HG03469 (cell line): ENCODE measurements around the gene ABI3BP.

Source experiments
- ATAC-seq: cut with Tn5 transposase; IDR thresholded peaks from one replicate; pipeline ENCODE4 v1.9.1; 2021; ENCODE audit warnings: mild to moderate bottlenecking, moderate library complexity, moderate number of reproducible peaks; ENCODE audit not compliant: unreplicated experiment

ABI3BP gene

GRCh38 chr3:100780071-100780622 is 213.1 kb downstream of the ABI3BP start:
- no peak for ATAC-seq

DNA sequence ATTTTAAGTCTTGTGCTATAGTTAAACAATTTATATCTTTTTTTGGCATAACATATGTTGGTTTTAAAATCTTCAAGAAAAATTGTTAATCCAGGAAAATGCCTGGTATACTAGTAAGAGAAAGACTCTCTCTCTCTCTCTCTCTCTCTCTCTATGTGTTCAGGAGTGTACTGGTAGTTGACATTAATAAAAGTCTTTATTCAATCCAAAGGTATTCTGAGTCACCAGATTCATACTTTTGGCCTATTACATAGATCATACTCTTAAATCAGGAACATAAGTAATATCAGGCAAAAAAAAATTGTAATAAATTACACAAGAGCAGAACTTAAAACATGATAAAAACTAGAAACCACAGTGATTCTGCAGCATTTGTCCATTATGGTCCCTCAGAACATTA is 213.7 kb downstream of the ABI3BP start:
- no peak for ATAC-seq

DNA sequence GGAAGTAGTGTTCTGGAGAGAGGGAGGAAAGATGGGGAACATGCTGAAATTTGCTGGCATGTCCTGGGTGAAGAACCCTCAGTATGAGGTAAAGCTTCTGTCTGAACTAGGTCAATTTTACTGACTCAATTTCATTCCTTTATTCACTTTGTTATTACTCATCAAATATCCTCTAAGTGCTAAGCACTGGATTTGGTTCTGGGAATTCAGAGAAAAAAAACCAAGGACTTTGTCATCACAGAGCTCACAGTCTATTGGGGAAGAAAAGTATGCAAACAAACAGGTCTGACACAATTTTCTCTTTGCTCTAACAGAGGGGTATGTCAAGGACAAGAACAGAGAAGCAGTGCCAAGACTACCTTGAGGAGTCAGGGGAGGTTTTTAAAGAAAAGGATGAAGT is 215.9 kb downstream of the ABI3BP start:
- ATAC-seq, result no peak

DNA sequence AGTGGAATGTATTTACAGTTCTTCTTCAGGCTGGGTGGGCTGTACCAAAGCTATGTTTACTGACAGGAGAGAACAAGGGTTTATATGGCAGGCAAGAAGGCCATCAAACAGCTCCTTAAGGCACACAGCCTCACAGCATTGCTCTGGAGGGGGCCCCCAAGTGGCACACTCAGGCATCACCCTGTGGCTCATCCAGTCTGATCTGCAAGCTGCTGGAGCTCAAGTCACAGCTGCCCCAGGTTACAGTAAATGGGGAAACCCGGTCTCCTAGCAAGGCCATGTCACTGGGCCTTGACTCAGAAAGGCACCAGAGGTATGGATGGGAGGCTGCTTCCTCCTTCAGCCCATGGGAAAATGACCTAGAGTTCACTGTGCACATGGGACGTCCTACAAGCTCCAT is 216.5 kb downstream of the ABI3BP start:
- no peak for ATAC-seq

DNA sequence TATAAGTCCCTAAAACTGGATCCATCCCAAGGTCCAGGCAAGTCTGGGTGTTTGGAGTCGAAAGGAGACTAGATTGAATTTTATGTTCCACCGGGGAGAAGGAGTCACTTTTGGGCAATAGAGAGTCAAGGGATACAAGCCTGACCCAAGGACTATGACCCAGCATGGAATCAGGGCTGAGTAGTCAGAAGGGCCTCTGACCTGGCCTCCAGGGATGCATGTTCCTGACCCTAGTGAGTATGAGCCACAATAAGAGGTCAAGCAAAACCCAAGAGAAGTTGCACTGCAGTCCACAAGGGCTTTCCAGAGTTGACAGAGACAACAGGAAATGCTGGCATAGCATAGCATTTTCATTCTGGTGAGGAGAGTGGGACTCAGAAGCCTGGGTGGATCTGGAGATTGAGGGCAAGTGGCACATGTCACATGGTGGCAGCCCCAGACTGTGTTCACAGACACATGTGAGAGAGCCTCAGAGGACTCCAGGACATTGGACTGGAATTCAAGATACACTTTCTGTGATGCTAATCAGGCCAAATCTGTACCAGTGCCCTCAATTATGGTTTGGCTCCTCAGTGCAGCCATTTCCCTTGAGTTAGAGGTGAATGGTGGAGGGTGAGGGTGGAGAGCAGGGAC is 217.0 kb downstream of the ABI3BP start:
- ATAC-seq, result no peak

GRCh38 chr3:100775669-100776068 is 217.6 kb downstream of the ABI3BP start:
- ATAC-seq, result no peak

GRCh38 chr3:100775226-100775625 is 218.0 kb downstream of the ABI3BP start:
- ATAC-seq, result no peak

GRCh38 chr3:100769693-100770092 is 223.5 kb downstream of the ABI3BP start:
- ATAC-seq, result no peak

DNA sequence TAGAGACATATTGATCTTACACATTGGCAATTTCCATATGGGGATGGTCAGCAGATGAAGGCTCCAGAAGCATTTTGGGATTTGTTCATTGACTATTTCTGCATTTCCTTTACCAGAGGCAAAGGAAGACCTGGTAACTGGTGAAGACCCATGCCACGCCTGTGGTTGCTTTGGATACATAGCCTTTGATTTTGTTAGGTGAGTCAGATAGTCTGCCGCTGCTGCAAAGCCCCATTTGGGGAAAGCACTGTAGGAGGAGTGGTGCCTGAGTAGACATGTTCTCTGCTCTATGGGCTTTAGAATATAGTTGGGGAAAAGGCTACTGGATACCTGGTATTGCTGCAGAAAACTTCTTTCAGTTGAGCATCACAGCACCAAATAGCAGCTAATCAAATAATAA is 227.2 kb downstream of the ABI3BP start:
- no peak for ATAC-seq

- ATAC-seq, result no peak
Observed at GRCh38 chr3:100765437-100765975, 227.7 kb downstream of the ABI3BP start.

DNA sequence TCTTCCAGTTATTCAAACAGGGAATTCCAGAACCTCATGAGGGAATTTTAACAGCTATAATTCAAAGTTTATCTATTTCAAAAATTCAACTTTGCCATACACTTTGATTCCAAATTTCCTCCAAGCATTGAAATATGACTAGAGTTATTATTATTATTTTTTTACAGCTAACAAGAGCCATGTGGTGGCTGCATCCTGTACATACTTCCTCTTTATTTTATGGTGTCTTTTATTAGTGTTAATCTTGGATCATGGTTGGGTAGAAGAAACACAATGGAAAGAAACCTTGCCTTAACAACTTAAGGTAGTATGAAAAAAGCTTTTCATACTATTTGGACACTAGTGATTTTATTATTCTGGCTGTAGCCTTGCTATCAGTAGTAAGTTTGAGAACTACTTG is 231.3 kb downstream of the ABI3BP start:
- no peak for ATAC-seq

DNA sequence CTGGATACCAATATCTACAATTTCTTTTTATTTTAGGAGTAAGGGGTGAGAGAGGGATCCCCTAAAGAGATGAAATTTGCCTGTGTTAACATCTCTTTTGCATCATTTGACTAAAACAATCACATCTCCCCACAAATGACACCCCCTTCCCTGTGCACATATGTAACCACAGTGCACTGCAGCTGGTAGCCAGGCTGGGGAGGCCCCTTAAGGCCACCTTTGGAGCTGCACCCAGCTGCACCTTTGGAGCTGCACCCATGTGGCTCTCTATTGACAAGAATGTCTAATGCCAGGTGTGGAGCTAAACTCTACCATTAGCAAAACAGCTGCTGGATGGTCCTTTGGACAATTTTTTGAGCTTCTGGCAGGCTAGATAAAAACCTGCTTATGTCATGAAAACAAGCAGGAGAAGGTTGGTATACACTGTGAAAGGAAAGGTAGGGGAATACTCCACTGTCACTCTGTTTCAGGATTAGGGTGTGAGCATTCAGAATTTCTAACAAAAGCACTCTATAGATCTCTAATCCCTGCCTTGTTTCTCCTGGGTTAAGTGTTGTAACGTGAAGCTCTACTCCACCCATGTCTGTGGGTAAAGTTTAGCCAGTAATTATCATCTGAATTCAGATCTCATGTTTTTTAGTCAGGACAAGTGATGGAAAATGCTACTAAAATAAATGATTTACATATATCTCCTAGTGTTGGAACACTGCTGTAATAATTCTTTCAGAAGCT is 231.8 kb downstream of the ABI3BP start:
- peak; percentile 82 for ATAC-seq

- no peak for ATAC-seq
Observed at GRCh38 chr3:100760377-100760776, 232.8 kb downstream of the ABI3BP start.

DNA sequence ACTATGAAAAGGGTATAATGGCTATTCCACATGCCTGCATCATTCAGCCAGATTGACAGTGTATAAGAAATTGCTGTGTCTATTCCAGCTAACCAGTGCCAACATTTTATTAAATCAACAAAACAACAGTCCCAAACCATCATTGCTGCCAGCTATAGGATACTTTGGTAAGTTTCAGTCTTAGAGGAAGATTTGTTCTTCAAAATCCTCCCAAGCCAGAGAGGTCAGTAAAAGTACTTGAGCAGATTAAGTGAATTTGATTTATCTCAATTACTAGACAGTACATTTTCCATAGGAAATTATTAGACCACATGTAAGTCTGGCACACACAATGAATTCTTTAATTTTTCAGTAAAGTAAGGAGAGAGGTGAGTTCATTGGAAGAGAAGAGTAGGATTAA is 233.3 kb downstream of the ABI3BP start:
- no peak for ATAC-seq

DNA sequence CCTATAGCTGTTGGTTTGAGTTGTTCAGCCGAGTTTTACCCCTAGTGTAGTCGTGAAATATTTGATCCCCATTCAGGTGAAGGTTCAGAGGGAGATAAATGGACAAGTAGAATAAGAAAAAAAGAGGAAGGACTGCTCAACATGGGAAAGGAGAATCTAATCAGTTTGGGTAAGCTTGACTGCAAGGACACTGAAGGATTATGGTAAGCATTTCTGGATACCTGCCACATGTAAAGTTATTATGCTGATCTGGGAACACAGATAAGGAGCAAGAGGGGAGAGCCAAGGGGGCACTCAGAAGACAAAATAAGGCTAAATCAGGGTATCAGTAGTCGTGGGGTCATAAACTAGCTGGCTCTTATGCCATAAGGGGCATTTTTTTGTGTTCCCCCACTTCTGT is 234.1 kb downstream of the ABI3BP start:
- ATAC-seq, result no peak

GRCh38 chr3:100756441-100756840 is 236.8 kb downstream of the ABI3BP start:
- no peak for ATAC-seq

DNA sequence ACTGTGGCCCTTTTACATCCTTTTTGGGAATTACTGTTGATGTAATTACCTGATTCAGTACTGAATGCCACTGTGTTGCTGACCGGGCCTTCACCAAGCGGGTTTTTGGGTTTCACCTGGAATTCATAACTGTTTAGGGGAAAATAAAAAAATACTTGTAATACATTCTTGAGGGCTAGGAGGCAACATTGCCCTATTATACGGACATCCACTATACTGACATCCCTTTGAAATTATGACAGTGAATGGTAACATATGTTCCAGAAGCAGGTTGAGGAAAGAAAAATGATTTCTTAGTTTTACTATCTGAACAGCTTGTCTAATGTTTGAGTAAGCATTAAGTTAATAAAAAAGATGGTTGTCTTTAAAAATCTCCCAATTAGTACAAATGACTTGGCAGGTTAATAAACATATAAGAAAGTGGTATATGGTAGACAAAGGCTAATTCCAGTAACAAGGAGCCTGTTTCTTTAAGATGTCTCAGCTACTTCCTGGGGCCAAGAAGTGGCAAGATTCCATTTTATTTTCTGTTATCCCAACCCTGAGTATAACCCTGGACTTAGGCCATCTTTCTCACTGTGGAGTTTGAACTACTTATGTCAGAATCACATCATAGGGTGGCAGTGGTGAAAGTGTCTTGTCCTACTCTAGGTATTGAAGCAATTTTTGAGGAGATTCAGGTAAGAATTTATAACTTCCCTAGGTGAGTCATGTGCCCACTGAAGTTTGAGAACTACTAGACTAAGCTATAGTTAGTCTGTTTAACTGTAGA is 238.5 kb downstream of the ABI3BP start:
- ATAC-seq, result no peak

DNA sequence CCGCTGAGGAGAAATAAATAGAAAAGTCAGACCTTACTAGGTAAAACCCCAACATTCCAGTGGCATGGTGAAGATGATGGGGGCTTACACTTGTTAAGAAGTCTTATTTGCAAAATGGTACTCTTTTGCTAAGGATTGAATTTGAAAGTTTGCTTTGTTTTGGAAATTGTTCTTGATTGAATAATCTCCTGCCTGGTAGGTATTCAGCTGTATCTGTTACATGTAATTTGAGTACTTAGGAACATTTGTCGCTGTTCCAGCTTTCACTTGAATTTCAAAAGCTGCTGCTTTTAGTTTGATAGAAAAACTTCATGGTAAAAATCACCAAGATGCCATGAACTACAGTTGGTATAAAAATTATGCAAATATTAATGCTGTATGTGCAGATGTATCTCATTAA is 239.4 kb downstream of the ABI3BP start:
- ATAC-seq, result no peak

- no peak for ATAC-seq
Observed at GRCh38 chr3:100748967-100749366, 244.3 kb downstream of the ABI3BP start.

GRCh38 chr3:100748220-100748619 is 245.0 kb downstream of the ABI3BP start:
- ATAC-seq, result no peak

GRCh38 chr3:100746092-100746491 is 247.1 kb downstream of the ABI3BP start:
- ATAC-seq, result no peak
